A549 (cell line): ENCODE data around the gene THBD. TPM values are rescaled to one million over a fixed set of nuclear protein-coding genes. Genes with fewer than 3 reads are reported as not detected.
A peak's percentile ranks its signal among the peaks of the same experiment; 100 is the strongest.

Experiments
- ATAC-seq, 2 experiments: fragments of 200-7000 bp in 1 of 2; fragments of >200 bp in 1 of 2; cut with Nextera tagmentation in 1 of 2; cut with Tn5 transposase in 1 of 2; 3 replicates each; pipeline versions ENCODE4 v1.8.0 to v1.9.1; 2018 to 2020; ENCODE audit warnings: mild to moderate bottlenecking in 1 of 2, moderate library complexity in 1 of 2
- CTCF ChIA-PET: fragments of 300-600 bp; sonication (Branson Sonifier 250); formaldehyde crosslinking; extraction: SDS; loops from one replicate; lab custom pipeline; 2021; ENCODE audit warnings: antibody characterized with exemption, inconsistent platforms; lab: Yijun Ruan, JAX
- POLR2A ChIA-PET: fragments of 350-600 bp; formaldehyde crosslinking; extraction: SDS; loops from one replicate; lab custom pipeline; 2021; ENCODE audit warnings: antibody characterized with exemption, inconsistent platforms; lab: Yijun Ruan, JAX
- DNase-seq, 2 experiments: peaks; one replicate each; pipeline versions ENCODE4 v3.0.0 to v3.0.0-alpha.2; 2011 to 2016; ENCODE audit warnings: low read depth in 1 of 2, low spot score in 1 of 2
- FAIRE-seq: peaks from 2 replicates; lab custom pipeline; 2011; peaks lifted over from hg19 to GRCh38; lab: Jason Lieb, UNC
- H3K27ac ChIP-seq, 2 experiments: fragments of >200 bp; sonication (Bioruptor Twin); formaldehyde crosslinking; 3 replicates each; pipeline ENCODE4 v1.5.1; 2016 to 2017
- H3K4me1 ChIP-seq: fragments of >200 bp; sonication (Bioruptor Twin); formaldehyde crosslinking; 3 replicates; pipeline ENCODE4 v1.6.1; 2016
- H3K4me2 ChIP-seq: fragments of >200 bp; sonication (Bioruptor Twin); formaldehyde crosslinking; 3 replicates; pipeline ENCODE4 v1.6.1; 2016
- H3K4me3 ChIP-seq: fragments of >200 bp; sonication (Bioruptor Twin); formaldehyde crosslinking; 3 replicates; pipeline ENCODE4 v1.5.1; 2016
- H3K9me3 ChIP-seq: fragments of >200 bp; sonication (Bioruptor Twin); formaldehyde crosslinking; 3 replicates; pipeline ENCODE4 v1.6.1; 2016
- EHMT2 ChIP-seq: fragments of 200-600 bp; sonication (generic); IDR thresholded peaks from 2 replicates; pipeline ENCODE4 v1.6.1; 2016; ENCODE audit warnings: antibody characterized with exemption, low read depth, mild to moderate bottlenecking, moderate library complexity
- EP300 ChIP-seq, 2 experiments: fragments of >200 bp; sonication (Bioruptor Twin); formaldehyde crosslinking; IDR thresholded peaks; 2 replicates in 1 of 2; 3 replicates in 1 of 2; pipeline ENCODE4 v1.6.1; 2016 to 2017
- ESRRA ChIP-seq: fragments of 150-350 bp; IDR thresholded peaks from 2 replicates; pipeline ENCODE4 v1.6.1; 2014; ENCODE audit warnings: mild to moderate bottlenecking, low read length, borderline replicate concordance
- FOSB ChIP-seq: fragments of 250-450 bp; sonication (Bioruptor Pico); IDR thresholded peaks from 2 replicates; pipeline ENCODE4 v1.5.0; 2020; ENCODE audit warnings: mild to moderate bottlenecking, moderate library complexity
- FOSL2 ChIP-seq, 2 experiments: fragments of 450-650 bp in 1 of 2; fragments of >200 bp in 1 of 2; sonication (Bioruptor Twin) in 1 of 2; formaldehyde crosslinking; IDR thresholded peaks; 2 replicates each; pipeline versions ENCODE4 v1.5.0 to v1.6.1; 2016 to 2020; ENCODE audit warnings: mild to moderate bottlenecking in 1 of 2, moderate library complexity in 1 of 2
- FOXS1 ChIP-seq: fragments of 250-450 bp; sonication (Bioruptor Pico); IDR thresholded peaks from 2 replicates; pipeline ENCODE4 v1.5.0; 2020; ENCODE audit warnings: mild to moderate bottlenecking, moderate library complexity
- GATA3 ChIP-seq: IDR thresholded peaks from 2 replicates; pipeline ENCODE4 v1.6.1; 2012; ENCODE audit warnings: borderline replicate concordance
- HDAC2 ChIP-seq: fragments of 200-600 bp; sonication (generic); IDR thresholded peaks from 2 replicates; pipeline ENCODE4 v1.6.1; 2016
- HEYL ChIP-seq: fragments of 250-450 bp; sonication (Bioruptor Pico); IDR thresholded peaks from 2 replicates; pipeline ENCODE4 v1.8.0; 2021; ENCODE audit warnings: mild to moderate bottlenecking, moderate library complexity
- HOXA7 ChIP-seq: fragments of 250-450 bp; sonication (Bioruptor Pico); IDR thresholded peaks from 2 replicates; pipeline ENCODE4 v1.5.0; 2020; ENCODE audit warnings: mild to moderate bottlenecking, moderate library complexity
- HOXB13 ChIP-seq: fragments of 250-450 bp; sonication (Bioruptor Pico); IDR thresholded peaks from 2 replicates; pipeline ENCODE4 v1.5.0; 2020; ENCODE audit warnings: low read depth, mild to moderate bottlenecking, moderate library complexity
- HOXB5 ChIP-seq: fragments of 250-450 bp; sonication (Bioruptor Pico); IDR thresholded peaks from 2 replicates; pipeline ENCODE4 v1.5.0; 2020; ENCODE audit warnings: mild to moderate bottlenecking, moderate library complexity
- JUN ChIP-seq, 2 experiments: fragments of >200 bp; sonication (Bioruptor Twin); formaldehyde crosslinking; IDR thresholded peaks; 2 replicates in 1 of 2; 3 replicates in 1 of 2; pipeline ENCODE4 v1.6.1; 2016 to 2017
- JUNB ChIP-seq: fragments of >200 bp; sonication (Bioruptor Twin); formaldehyde crosslinking; IDR thresholded peaks from 2 replicates; pipeline ENCODE4 v1.6.1; 2016
- KDM1A ChIP-seq: fragments of 200-600 bp; sonication (generic); IDR thresholded peaks from 2 replicates; pipeline ENCODE4 v1.6.1; 2016; ENCODE audit warnings: low read depth, mild to moderate bottlenecking
- KDM5A ChIP-seq: fragments of 200-600 bp; sonication (generic); IDR thresholded peaks from 2 replicates; pipeline ENCODE4 v1.6.1; 2016; ENCODE audit warnings: antibody characterized with exemption, mild to moderate bottlenecking
- MAFK ChIP-seq: fragments of 450-650 bp; IDR thresholded peaks from 2 replicates; pipeline ENCODE4 v1.6.1; 2014; ENCODE audit not compliant: partially characterized antibody
- RAD21 ChIP-seq, 2 experiments: fragments of >200 bp in 1 of 2; sonication (Bioruptor Twin) in 1 of 2; formaldehyde crosslinking in 1 of 2; IDR thresholded peaks in 1 of 2; conservative IDR thresholded peaks in 1 of 2; 2 replicates in 1 of 2; 3 replicates in 1 of 2; pipeline ENCODE4 v1.6.1; 2012 to 2018; ENCODE audit warnings: inconsistent platforms in 1 of 2
- RNF2 ChIP-seq: fragments of 200-600 bp; sonication (generic); IDR thresholded peaks from 2 replicates; pipeline ENCODE4 v1.6.1; 2016; ENCODE audit warnings: low read depth, mild to moderate bottlenecking, antibody characterized with exemption, moderate library complexity, borderline replicate concordance
- ZFP36 ChIP-seq: fragments of 450-650 bp; IDR thresholded peaks from 2 replicates; pipeline ENCODE4 v1.6.1; 2014; ENCODE audit warnings: borderline replicate concordance; ENCODE audit not compliant: partially characterized antibody
- ZSCAN20 ChIP-seq: fragments of 250-450 bp; sonication (Bioruptor Pico); IDR thresholded peaks from 2 replicates; pipeline ENCODE4 v1.8.0; 2022; ENCODE audit warnings: mild to moderate bottlenecking, moderate library complexity
- WGBS: methylation state at CpG from one replicate; pipeline ENCODE4 v1.1.6; 2017; ENCODE audit errors: missing lambda C conversion rate; 5-methylcytosine and 5-hydroxymethylcytosine counted together
- polyA plus RNA-seq, 4 experiments: library from polyadenylated mRNA; depleted of rRNA in 3 of 4; stranded (reverse); fragments of >200 nt; fragmentation: RNase III in 1 of 4; extraction: RNeasy Plus Mini Kit Qiagen cat#74134 plus additional on column Dnase treatment in 1 of 4; gene quantifications; 2 replicates in 3 of 4; 3 replicates in 1 of 4; pipeline ENCODE4 v1.2.3, GENCODE V29; 2011 to 2017
- TF ChIP-seq, protein P1 (sequence below): fragments of 150-350 bp; IDR thresholded peaks from 2 replicates; pipeline ENCODE4 v1.6.1; 2014; ENCODE audit warnings: low read depth, mild to moderate bottlenecking, low read length
- TF ChIP-seq, protein P2 (sequence below): fragments of >200 bp; sonication (Bioruptor Twin); formaldehyde crosslinking; IDR thresholded peaks from 3 replicates; pipeline ENCODE4 v1.6.1; 2016
- TF ChIP-seq, protein P3 (sequence below): fragments of 250-450 bp; sonication (Bioruptor Pico); IDR thresholded peaks from 2 replicates; pipeline ENCODE4 v1.5.0; 2020; ENCODE audit warnings: low read depth, mild to moderate bottlenecking, moderate library complexity
- TF ChIP-seq, protein P4 (sequence below): fragments of >200 bp; sonication (Bioruptor Twin); formaldehyde crosslinking; IDR thresholded peaks from 2 replicates; pipeline ENCODE4 v1.6.1; 2016

The THBD gene
- polyA plus RNA-seq, 2 of the 4 experiments (the other 2 are of a cell fraction) = 25.8 to 29.6 TPM

- TF ChIP-seq KDM1A = peak; percentile 83; the same call in 1 of the 2 replicates
- TF ChIP-seq FOSL2 (IDR thresholded peaks at IDR 0.05) = peak; percentile 60
- peak; percentile 50 for TF ChIP-seq FOSL2 (CRISPR knock-in tag; IDR thresholded peaks at IDR 0.05)
- TF ChIP-seq GATA3 = peak; percentile 67; the same call in 1 of the 2 replicates
- TF ChIP-seq, all 56 proteins: peak for 13
Measured at GRCh38 chr20:22999756-23000155, 49.7 kb downstream of the THBD start (continued).

- ATAC-seq (no peak), FAIRE-seq (no peak), DNase-seq (no peak)
- Histone ChIP-seq H3K9me3 (peaks cover 7% of the 10 kb centered on the region; the same call in 1 of the 3 replicates), H3K4me1 (peaks cover 22% of the 10 kb centered on the region), H3K4me2 (no peak overlapping the region), H3K27ac (peak overlapping the region; percentile 89), H3K4me3 (no peak overlapping the region)
- TF ChIP-seq EP300 (IDR thresholded peaks at IDR 0.05) = no peak
- TF ChIP-seq RNF2 = no peak
- no peak for TF ChIP-seq FOSB (CRISPR knock-in tag)
- no peak for TF ChIP-seq ZFP36
- TF ChIP-seq EHMT2 = no peak
- TF ChIP-seq HOXB13 = no peak
- TF ChIP-seq HOXA7 = no peak
- no peak for TF ChIP-seq KDM5A
- no peak for TF ChIP-seq FOXS1
- ChIA-PET POLR2A (no interaction called here), CTCF (interaction anchor here (0.6 to 3.4 kb wide), 7 partner anchors 18 to 307 kb away, joined by 3 to 10 read pairs (median 3); partner anchors contain the start of gene THBD)
- 89% methylated on average over 2 of the region's 2 CpGs for WGBS
Measured at GRCh38 chr20:22998476-22998875, 51.0 kb downstream of the THBD start.

DNA sequence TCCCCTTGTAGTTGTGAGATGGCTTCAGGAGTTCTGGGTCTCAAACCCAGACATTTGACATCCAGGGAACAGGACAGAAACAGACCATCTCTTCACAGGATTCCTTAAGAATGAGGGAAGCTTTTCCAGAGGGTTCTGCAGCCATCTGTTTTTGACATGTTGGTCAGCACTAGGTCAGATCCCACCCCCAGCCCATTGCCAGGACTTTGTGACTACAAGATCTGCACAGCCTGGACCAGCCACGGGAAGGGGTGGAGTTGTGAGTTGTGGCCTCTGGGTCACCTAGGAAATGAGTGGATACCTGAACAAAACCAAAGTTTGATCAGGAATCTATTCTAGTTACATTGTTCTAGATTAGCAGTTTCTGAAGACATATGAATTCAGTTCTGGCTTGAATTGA is 53.5 kb downstream of the THBD start:
- WGBS = 45% methylated on average over 1 of the region's 1 CpG
- peak overlapping the region; percentile 5 to 53; a peak in 3 of 6 replicates for H3K27ac ChIP-seq
- ChIA-PET CTCF (no interaction called here), POLR2A (no interaction called here)
- DNase-seq (no peak), ATAC-seq (no peak), FAIRE-seq (no peak)
- no peak overlapping the region for H3K4me3 ChIP-seq
- peaks cover 21% of the 10 kb centered on the region for H3K4me1 ChIP-seq
- no peak overlapping the region for H3K4me2 ChIP-seq
- no peak for TF ChIP-seq HOXB5 (CRISPR knock-in tag)
- TF ChIP-seq, protein P1, sequence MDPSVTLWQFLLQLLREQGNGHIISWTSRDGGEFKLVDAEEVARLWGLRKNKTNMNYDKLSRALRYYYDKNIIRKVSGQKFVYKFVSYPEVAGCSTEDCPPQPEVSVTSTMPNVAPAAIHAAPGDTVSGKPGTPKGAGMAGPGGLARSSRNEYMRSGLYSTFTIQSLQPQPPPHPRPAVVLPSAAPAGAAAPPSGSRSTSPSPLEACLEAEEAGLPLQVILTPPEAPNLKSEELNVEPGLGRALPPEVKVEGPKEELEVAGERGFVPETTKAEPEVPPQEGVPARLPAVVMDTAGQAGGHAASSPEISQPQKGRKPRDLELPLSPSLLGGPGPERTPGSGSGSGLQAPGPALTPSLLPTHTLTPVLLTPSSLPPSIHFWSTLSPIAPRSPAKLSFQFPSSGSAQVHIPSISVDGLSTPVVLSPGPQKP = no peak
- no peak for TF ChIP-seq RAD21 (conservative IDR thresholded peaks at IDR 0.05 in 1 of 2, IDR thresholded peaks at IDR 0.05 in 1 of 2)
- TF ChIP-seq, protein P2, sequence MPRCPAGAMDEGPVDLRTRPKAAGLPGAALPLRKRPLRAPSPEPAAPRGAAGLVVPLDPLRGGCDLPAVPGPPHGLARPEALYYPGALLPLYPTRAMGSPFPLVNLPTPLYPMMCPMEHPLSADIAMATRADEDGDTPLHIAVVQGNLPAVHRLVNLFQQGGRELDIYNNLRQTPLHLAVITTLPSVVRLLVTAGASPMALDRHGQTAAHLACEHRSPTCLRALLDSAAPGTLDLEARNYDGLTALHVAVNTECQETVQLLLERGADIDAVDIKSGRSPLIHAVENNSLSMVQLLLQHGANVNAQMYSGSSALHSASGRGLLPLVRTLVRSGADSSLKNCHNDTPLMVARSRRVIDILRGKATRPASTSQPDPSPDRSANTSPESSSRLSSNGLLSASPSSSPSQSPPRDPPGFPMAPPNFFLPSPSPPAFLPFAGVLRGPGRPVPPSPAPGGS = no peak
- TF ChIP-seq, protein P3, sequence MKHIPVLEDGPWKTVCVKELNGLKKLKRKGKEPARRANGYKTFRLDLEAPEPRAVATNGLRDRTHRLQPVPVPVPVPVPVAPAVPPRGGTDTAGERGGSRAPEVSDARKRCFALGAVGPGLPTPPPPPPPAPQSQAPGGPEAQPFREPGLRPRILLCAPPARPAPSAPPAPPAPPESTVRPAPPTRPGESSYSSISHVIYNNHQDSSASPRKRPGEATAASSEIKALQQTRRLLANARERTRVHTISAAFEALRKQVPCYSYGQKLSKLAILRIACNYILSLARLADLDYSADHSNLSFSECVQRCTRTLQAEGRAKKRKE (CRISPR knock-in tag) = no peak
- TF ChIP-seq EHMT2 = no peak
- no peak for TF ChIP-seq HEYL (CRISPR knock-in tag)
- no peak for TF ChIP-seq GATA3
- TF ChIP-seq, protein P4, sequence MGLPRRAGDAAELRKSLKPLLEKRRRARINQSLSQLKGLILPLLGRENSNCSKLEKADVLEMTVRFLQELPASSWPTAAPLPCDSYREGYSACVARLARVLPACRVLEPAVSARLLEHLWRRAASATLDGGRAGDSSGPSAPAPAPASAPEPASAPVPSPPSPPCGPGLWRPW = no peak
- no peak for TF ChIP-seq MAFK
- no peak for TF ChIP-seq HDAC2
- TF ChIP-seq JUN (IDR thresholded peaks at IDR 0.05) = no peak
- TF ChIP-seq ESRRA = no peak
- TF ChIP-seq ZSCAN20 = no peak
- no peak for TF ChIP-seq JUNB
- peaks cover 7% of the 10 kb centered on the region; the same call in 1 of the 3 replicates for H3K9me3 ChIP-seq

Other genes with a start within 250 kb of the THBD start
- gene SSTR4, start 14.4 kb downstream of the THBD start, polyA plus RNA-seq (2011; rRNA removed) = 0.07 TPM in 1 of 2 replicates, not detected in the other
- gene SSTR4, start 14.4 kb downstream of the THBD start, polyA plus RNA-seq (2017; fragmentation: RNase III; extraction: RNeasy Plus Mini Kit Qiagen cat#74134 plus additional on column Dnase treatment) = 0.08 TPM in 2 of 3 replicates, not detected in the other
- not detected in 2 replicates for gene CD93, start 36.7 kb upstream of the THBD start, polyA plus RNA-seq (2011; rRNA removed)
- gene CD93, start 36.7 kb upstream of the THBD start, polyA plus RNA-seq (2017; fragmentation: RNase III; extraction: RNeasy Plus Mini Kit Qiagen cat#74134 plus additional on column Dnase treatment) = not detected in 3 replicates